Activated B cell treated with CpG ODN at 0.5 μM for 24 hours (primary cell): Measurements from ENCODE around the gene KIF26B. TPM values are rescaled to one million over a fixed set of nuclear protein-coding genes. Genes with fewer than 3 reads are reported as not detected.

Experiments used
- ATAC-seq: fragments of 200-7000 bp; cut with Tn5 transposase; one replicate; pipeline ENCODE4 v1.10.0; 2021; ENCODE audit warnings: low read depth, mild to moderate bottlenecking, moderate library complexity
- CTCF ChIA-PET: fragments of 350-600 bp; sonication (Branson Sonifier 250); formaldehyde crosslinking; loops from one replicate; lab custom pipeline; 2021; ENCODE audit warnings: antibody characterized with exemption; lab: Charles Lee
- POLR2A ChIA-PET: fragments of 350-600 bp; sonication (Branson Sonifier 250); formaldehyde crosslinking; loops from one replicate; lab custom pipeline; 2021; ENCODE audit warnings: antibody characterized with exemption; lab: Charles Lee
- DNase-seq: peaks from one replicate; pipeline ENCODE4 v3.0.0; 2022
- H3K27ac Mint-ChIP-seq: one replicate; pipeline ENCODE4 v1.8.0; 2020; ENCODE audit warnings: mixed read lengths
- H3K27me3 Mint-ChIP-seq: one replicate; pipeline ENCODE4 v1.8.0; 2021; ENCODE audit warnings: mixed read lengths
- H3K36me3 Mint-ChIP-seq: one replicate; pipeline ENCODE4 v1.8.0; 2021; ENCODE audit warnings: low read depth, mixed read lengths
- H3K4me1 Mint-ChIP-seq: one replicate; pipeline ENCODE4 v1.8.0; 2021; ENCODE audit warnings: mixed read lengths
- H3K4me3 Mint-ChIP-seq: one replicate; pipeline ENCODE4 v1.8.0; 2020; ENCODE audit warnings: mild to moderate bottlenecking, mixed read lengths
- H3K9me3 Mint-ChIP-seq: one replicate; pipeline ENCODE4 v1.8.0; 2020; ENCODE audit warnings: mixed read lengths
- CTCF ChIP-seq: fragments of 200-600 bp; IDR thresholded peaks from one replicate; pipeline ENCODE4 v1.8.0; 2022; ENCODE audit warnings: antibody characterized with exemption, mild to moderate bottlenecking
- intact Hi-C: fragments of 100-400 bp; cut with micrococcal nuclease; formaldehyde crosslinking; loops from one replicate; pipeline ENCODE4 v1.15.1; 2024
- total RNA-seq: library from RNA; stranded (reverse); gene quantifications from 2 replicates; pipeline ENCODE4 v1.2.3, GENCODE V29; 2022

The KIF26B gene
- total RNA-seq, 1 donor from 2014 or later, result 1.7 TPM

- Mint-ChIP-seq H3K9me3 (no peaks in the 10 kb centered on the region), H3K36me3 (no peaks in the 10 kb centered on the region), H3K4me3 (no peak overlapping the region), H3K4me1 (no peaks in the 10 kb centered on the region), H3K27me3 (peaks cover 2% of the 10 kb centered on the region), H3K27ac (no peak overlapping the region)
- POLR2A ChIA-PET, result no interaction called here
- no peak for DNase-seq
- CTCF ChIA-PET, result no interaction called here
- no peak for ATAC-seq
- intact Hi-C loops, result no loop called here
- TF ChIP-seq CTCF, result no peak
Measured at GRCh38 chr1:245215071-245215470, 60.3 kb downstream of the KIF26B start.

GRCh38 chr1:245216366-245217115 lies 61.8 kb downstream of the KIF26B start:
- H3K36me3 Mint-ChIP-seq, result no peaks in the 10 kb centered on the region
- ChIA-PET POLR2A (no interaction called here), CTCF (no interaction called here)
- ATAC-seq, result no peak
- H3K9me3 Mint-ChIP-seq, result no peaks in the 10 kb centered on the region
- DNase-seq, result no peak
- peaks cover 2% of the 10 kb centered on the region for H3K27me3 Mint-ChIP-seq
- H3K4me1 Mint-ChIP-seq, result no peaks in the 10 kb centered on the region
- H3K27ac Mint-ChIP-seq, result no peak overlapping the region
- intact Hi-C loops, result no loop called here
- H3K4me3 Mint-ChIP-seq, result no peak overlapping the region
- no peak for TF ChIP-seq CTCF

- Mint-ChIP-seq H3K36me3 (no peaks in the 10 kb centered on the region), H3K4me1 (no peaks in the 10 kb centered on the region), H3K4me3 (no peak overlapping the region), H3K27me3 (peaks cover 2% of the 10 kb centered on the region), H3K27ac (no peak overlapping the region), H3K9me3 (no peaks in the 10 kb centered on the region)
- ATAC-seq (no peak), DNase-seq (no peak)
- TF ChIP-seq CTCF, result no peak
- intact Hi-C loops, result no loop called here
- POLR2A ChIA-PET, result no interaction called here
- CTCF ChIA-PET, result no interaction called here
Measured at GRCh38 chr1:245217853-245218608, 63.2 kb downstream of the KIF26B start.

- no peak overlapping the region for H3K4me3 Mint-ChIP-seq
- intact Hi-C loops, result no loop called here
Measured at GRCh38 chr1:245220381-245220985, 65.7 kb downstream of the KIF26B start.

More at GRCh38 chr1:245220381-245220985, 65.7 kb downstream of the KIF26B start:
- H3K9me3 Mint-ChIP-seq, result no peaks in the 10 kb centered on the region
- TF ChIP-seq CTCF, result no peak
- DNase-seq (no peak), ATAC-seq (no peak)
- peaks cover 2% of the 10 kb centered on the region for H3K27me3 Mint-ChIP-seq
- no peaks in the 10 kb centered on the region for H3K4me1 Mint-ChIP-seq
- no peak overlapping the region for H3K27ac Mint-ChIP-seq
- no peaks in the 10 kb centered on the region for H3K36me3 Mint-ChIP-seq
- ChIA-PET CTCF (no interaction called here), POLR2A (no interaction called here)
